GM12872 (cell line): Measurements from ENCODE around the gene MRTO4.

Experiments
- CTCF ChIP-seq: IDR thresholded peaks from 3 replicates; pipeline ENCODE4 v1.5.1; 2011; ENCODE audit warnings: low read depth, mild to moderate bottlenecking, low read length, moderate library complexity; ENCODE audit not compliant: insufficient read depth

MRTO4 gene

GRCh38 chr1:19251305-19252196, at the start of gene MRTO4, which contains the start of gene EMC1:
Gene MRTO4, plus strand, starts transcription at chr1:19251805. Its CDS starts 31 bp downstream, at chr1:19251836.
Gene EMC1, minus strand, starts transcription at chr1:19251524. Its CDS starts 15 bp downstream, at chr1:19251509.
- no peak for TF ChIP-seq CTCF

GRCh38 chr1:19202396-19202795, 49.2 kb upstream of the MRTO4 start:
- TF ChIP-seq CTCF = no peak

GRCh38 chr1:19203440-19203839, 48.2 kb upstream of the MRTO4 start:
- no peak for TF ChIP-seq CTCF

GRCh38 chr1:19204446-19205266, 46.9 kb upstream of the MRTO4 start:
- no peak for TF ChIP-seq CTCF

- no peak for TF ChIP-seq CTCF
These were observed 46.2 kb upstream of the MRTO4 start for GRCh38 chr1:19205403-19205802.

- TF ChIP-seq CTCF = no peak
These were observed 45.8 kb upstream of the MRTO4 start for GRCh38 chr1:19205845-19206244.

- no peak for TF ChIP-seq CTCF
These were observed 44.7 kb upstream of the MRTO4 start for GRCh38 chr1:19206947-19207346.
